IPS DF 19.7 (cell line): ENCODE data around the gene C16orf78.
"Not testable (repeated sequence)": the region's sequence is repeated elsewhere in the genome, so short reads cannot be mapped to it uniquely, and the experiment has no call there.

ENCODE experiments used
- DNase-seq: peaks from one replicate; pipeline ENCODE4 v3.0.0-alpha.2; 2013; ENCODE audit warnings: low read depth, low spot score

Gene C16orf78

GRCh38 chr16:49349446-49350168 lies 24.0 kb upstream of the C16orf78 start:
- DNase-seq = no peak

DNA sequence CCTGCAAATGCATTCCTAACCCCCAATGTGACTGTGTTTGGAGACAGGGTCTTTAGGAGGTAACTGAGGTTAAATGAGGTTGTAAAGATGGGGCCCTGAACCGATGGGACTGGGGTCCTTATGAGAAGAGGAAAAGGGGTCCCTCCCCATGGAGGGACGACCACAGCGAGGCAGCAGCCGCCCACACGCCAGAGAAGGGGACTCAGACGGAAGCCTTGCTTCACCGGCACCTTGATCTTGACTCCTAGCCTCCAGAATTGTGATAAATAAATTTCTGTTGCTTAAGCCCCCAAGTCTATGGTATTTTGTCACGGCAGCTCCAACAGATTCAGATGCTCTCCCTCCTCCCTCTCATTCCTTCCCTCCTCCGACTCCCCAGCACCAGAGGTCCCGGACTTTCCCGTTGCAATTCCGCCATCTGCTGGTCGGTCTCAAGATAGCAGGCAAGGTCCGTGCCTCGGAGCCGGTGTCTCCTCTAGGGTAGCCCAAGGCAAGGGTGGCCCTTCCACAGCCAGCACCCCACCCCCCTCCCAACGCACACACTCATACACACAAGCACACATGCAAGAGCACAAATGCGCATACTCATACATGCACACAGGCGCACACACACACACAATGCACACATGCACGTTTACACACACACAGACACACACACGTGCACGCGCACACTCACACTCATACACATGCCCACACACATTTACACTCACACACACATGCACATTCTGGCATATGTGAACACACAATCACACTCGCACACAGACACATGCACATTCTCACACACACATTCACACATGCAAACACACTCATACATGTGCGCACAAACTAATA lies 23.1 kb upstream of the C16orf78 start:
- DNase-seq = no peak

DNA sequence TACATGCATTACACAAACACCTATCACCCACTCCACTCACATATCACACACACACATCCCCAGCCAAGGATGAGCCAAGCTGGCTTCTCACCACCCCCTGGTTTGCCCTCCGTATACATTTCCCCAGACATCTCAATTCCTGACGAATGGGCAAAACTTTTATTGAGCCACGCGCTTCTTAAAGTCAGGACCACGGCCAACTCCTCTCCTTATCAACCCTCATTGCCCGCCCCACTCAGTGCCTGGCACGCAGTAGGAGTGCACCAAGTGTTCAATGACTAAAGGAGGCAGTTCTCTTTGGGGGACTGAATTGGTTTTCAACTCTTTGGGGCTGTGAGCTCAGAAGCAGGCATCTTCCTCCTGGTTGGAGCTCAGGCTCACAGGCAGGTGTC lies 22.5 kb upstream of the C16orf78 start:
- no peak for DNase-seq

GRCh38 chr16:49352892-49353291 lies 20.7 kb upstream of the C16orf78 start:
- no peak for DNase-seq

GRCh38 chr16:49353680-49354079 lies 19.9 kb upstream of the C16orf78 start:
- DNase-seq = no peak

DNA sequence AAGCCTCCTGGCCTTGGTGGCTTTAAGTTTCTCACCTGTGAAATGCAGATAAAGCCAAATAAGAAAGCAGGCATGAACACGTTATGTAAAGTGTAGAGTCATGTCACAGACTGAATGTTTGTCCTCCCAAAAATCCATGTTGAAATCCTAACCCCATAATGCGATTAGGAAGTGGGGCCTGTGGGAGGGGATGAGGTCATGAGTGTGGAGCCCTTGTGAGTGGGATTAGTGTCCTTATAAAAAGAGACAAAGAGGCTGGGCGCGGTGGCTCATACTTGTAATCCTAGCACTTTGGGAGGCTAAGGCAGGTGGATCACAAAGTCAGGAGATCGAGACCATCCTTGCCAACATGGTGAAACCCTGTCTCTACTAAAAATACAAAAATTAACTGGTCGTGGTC lies 19.5 kb upstream of the C16orf78 start:
- no peak for DNase-seq

DNA sequence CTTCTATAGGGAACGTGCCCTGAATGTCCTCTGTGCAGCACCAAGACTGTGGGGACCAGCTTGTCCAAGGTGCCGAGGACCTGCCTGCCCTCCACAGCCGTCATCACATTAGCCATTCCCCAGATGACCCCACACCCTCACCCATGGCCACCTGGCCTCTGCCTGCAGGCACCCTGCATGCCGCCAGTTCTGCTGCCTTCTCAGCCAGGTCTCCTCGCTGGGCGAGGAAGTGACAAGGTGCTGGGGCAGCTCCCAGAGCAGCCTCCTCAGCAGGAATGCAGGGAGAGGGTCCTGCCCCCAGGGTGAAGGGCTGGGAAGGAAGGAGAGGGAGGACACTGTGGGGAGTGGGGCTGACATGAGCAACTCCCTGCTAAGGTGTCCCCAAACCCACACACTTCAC lies 18.6 kb upstream of the C16orf78 start:
- no peak for DNase-seq

- DNase-seq = no peak
Observed at GRCh38 chr16:49355933-49356665, 17.5 kb upstream of the C16orf78 start.

DNA sequence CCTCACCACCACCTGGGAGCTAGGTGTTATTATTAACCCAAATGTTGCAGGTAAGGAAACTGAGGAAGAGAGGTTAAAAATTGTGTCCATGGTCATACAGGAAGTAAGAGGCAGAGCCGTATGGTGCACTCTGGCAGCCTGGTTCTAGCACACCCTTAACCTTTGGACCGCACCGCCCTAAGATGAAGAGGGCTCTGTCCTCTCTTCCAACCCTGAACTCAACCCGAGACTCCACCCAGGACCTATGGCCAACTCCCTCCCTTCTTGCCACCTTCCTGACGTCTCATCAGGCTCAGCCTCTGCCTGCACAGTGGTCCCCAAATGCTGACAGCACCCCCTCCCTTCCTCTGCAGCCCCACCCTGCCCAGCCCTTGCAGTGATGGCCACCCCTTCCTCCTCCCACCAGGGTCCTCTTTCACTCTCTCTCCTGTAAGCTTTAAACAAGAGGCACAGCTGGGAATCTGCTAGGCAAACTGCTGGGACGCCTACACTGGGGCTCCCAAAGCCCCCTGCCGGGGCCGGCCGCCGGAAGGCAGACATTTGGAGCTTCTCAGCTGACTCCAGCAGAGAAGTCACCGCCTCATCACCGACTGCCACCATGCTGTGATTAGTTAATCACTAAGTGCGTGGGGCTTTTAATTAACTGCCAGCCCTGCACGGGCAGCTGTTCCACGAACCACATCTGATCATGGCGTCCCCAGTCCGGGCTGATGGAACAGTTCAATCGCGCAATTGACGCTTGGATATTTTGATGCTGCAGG lies 16.7 kb upstream of the C16orf78 start:
- no peak for DNase-seq

DNA sequence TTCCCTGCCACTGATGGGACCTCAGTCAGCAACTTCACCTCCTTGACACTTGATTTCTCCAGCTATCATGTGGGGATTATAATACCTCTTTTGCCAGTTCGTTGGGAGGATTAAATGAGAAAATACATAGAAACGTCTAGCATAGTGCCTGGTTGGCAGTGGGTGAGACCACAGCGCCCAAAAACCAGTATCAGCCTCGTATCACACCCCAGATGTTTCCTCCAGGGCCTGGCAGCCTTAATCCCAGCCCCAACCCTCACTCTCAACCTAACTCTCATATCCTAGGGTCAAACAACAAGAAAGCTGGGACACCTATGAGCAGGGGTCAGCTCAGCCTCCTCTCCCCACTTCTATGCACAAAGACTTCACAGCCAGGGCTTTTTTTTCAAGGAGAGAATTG lies 14.0 kb upstream of the C16orf78 start:
- no peak for DNase-seq

DNA sequence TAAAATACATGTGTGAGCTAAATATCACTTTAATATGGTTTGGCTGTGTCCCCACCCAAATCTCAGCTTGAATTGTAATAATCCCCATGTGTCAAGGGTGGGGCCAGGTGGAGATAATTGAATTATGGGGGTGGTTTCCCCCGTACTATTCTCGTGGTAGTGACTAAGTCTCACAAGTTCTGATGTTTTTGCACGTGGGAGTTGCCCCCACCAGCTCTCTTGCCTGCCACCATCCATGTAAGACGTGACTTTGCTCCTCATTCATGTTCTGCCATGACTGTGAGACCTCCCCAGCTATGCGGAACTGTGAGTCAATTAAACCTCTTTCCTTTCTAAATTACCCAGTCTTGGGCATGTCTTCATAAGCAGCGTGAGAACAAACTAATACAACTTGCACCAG lies 11.9 kb upstream of the C16orf78 start:
- DNase-seq = not testable (repeated sequence)

DNA sequence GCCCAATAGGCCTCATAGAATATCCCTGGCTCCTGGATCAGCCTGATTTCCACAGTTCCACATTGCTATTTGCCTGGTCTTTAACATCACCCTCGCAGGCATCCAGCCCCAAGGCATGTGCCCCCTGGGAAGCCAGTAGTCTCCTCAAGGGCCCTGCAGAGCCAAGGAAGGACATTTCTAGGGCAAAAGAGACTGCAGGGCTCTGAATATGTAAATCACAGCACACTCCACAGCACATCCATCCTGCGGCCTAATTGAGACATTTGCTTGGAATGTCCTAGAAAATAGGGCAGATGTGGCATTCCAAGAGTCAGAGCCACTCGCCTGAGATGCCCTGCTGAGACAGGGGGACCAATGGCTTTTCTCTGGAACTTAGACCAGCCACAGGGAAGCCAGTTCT lies 11.4 kb upstream of the C16orf78 start:
- DNase-seq = no peak

DNA sequence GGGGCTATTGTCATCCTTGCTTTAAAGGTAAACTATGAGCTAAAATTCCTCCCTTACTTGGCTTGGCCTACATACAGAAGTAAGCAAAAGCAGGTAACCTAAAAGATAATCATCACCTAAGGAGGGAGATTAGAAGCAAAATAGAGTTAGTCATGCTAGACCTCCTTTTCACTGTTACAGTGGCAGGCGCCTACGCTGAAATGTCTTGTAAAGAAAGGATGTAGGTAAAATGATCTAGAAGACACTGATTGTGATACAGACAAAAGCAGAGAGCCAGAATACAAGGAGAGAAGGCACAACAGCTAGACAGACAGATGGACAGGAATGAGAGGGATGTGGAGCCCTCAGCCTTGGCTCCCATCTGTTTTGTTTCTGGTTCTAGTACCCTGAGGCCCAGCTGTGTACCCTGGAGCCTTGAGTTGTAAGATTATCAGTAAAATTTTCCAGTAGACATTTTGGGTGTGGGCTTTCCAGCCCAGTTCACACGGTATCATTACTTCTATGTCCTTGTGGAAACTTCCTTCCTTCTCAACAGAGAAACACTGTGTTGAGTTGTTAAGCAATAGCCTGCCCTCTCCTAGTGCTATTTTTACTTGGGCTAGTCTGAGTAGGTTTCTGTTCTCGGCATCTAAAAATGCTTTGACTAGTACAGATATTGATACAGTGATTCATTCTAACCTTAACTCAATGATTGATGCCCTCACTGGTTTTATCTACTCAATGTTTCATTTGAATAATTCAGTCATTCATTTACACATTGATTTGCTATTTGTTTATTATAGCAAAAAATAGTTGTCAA lies 7.7 kb upstream of the C16orf78 start:
- no peak for DNase-seq

DNA sequence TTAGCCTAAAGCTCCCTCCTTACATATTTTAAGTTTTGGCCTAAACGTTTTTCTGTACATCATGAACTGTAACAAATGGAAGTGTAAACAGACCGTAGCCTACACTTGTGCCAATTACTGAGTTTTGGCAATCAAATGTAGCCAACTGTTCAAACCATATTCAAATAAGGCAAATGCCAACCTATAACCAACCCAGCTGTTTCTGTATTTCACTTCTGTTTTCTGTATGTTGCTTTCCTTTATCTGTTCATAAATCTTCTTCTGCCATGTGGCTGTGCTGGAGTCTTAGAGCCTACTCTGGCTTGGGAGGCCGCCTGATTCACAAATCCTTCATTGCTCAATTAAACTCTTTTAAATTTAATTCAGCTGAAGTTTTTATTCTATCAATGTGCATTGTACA lies 6.9 kb upstream of the C16orf78 start:
- no peak for DNase-seq

DNA sequence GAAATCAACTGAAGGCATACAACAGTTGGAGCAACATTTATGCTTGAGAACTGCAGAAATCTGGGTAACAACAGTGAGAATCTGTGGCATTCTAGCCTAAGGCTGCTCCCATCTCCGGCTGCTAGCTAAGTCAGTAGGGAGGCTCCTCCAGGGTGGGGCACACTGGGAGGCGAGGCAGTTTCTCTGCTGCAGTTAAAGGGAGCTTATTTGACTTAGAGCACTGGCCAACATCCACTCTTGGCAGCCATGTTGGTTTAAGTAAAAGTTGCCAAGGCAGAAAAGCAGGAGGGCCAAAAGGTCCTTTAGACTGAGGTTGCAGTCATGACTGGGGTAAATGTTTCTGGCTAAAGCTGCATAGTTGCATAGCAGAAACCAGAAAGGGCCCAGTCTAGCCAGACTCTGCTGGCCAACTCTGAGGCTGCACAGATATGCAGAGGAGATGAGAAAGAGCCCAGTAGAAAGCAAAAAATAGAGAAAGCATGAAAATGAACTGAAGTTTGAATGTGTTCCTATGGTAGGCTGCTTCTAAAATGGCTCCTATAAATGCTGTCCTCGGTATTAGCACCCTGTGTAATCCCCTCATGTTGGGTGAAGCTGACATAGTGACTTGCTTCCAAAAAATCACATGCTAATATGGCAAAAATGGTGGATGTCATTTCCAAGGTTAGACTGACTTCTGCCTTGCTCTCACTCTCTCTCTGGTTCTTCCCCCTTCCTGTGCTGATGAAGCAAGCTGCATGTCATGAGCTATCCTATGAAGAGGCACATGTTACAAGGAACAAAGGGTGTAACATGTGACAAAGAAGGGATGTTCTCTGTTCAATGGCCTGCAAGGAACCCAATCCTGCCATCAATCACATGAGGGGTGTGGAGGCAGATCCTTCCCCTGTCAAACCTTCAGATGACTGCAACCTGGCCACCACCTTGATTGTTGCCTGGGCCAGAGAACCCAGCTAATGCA lies 3.7 kb upstream of the C16orf78 start:
- DNase-seq = no peak

DNA sequence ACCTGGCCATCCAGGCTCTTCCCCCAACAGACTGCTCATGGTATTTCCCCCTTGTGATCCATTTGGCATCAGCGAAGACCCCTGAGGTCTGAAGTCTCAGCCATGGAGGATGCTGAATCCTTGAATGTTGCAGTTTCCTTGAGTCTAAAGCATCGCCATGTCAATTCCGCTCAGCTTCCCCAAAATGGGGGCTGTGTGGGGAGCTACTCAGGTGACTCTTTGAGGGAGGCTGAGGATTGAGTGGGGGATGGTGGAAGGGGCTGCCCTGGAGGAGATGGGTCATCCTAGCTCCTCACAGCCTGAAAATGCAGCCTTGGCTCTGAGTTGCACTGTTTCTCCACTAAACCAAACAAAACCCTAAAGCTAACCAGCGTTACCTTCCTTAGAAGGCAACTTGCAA lies 2.6 kb downstream of the C16orf78 start:
- DNase-seq = no peak

- DNase-seq = no peak
Observed at GRCh38 chr16:49377196-49377755, 3.7 kb downstream of the C16orf78 start.

DNA sequence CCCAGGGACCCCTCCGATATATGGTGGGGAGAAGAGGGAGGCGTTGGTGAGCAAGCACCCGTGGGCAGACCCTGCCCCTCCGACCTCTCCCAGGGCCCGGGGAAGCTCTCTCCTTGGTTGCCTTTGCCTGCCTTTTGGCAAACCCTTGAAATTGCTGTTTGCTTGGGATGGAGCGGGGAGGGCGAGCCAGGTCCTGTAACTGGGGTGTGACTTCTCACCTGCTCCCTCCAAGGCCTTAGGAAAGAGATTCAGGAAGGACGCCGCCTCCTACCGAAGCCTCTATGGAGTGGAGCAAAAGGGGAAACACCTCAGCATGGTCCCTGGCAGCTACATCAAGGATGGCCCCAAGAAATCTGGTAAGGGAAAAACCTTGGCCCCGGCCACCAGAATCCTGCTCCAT lies 4.6 kb downstream of the C16orf78 start:
- DNase-seq = no peak

GRCh38 chr16:49378816-49379215 lies 5.2 kb downstream of the C16orf78 start:
- no peak for DNase-seq
